C4-2B (cell line): ENCODE data around the gene GAS7.

Experiments used
- H3K27ac ChIP-seq: fragments of 450-650 bp; 2 replicates; pipeline ENCODE4 v1.5.1; 2017
- CTCF ChIP-seq: fragments of 450-650 bp; conservative IDR thresholded peaks from 2 replicates; pipeline ENCODE4 v1.5.1; 2017; ENCODE audit warnings: mild to moderate bottlenecking
- ZFX ChIP-seq: fragments of 450-650 bp; IDR thresholded peaks from 2 replicates; pipeline ENCODE4 v1.6.1; 2017

Gene GAS7

GRCh38 chr17:9897372-9897968 is 300.9 kb downstream of the GAS7 start:
- no peak for TF ChIP-seq ZFX
- no peak for TF ChIP-seq CTCF
- no peak overlapping the region for H3K27ac ChIP-seq

- no peak overlapping the region for H3K27ac ChIP-seq
- TF ChIP-seq CTCF: no peak
- no peak for TF ChIP-seq ZFX
Observed at GRCh38 chr17:9895923-9896322, 302.5 kb downstream of the GAS7 start.

- H3K27ac ChIP-seq: no peak overlapping the region
- TF ChIP-seq ZFX (no peak), CTCF (no peak)
Observed at GRCh38 chr17:9894231-9894630, 304.2 kb downstream of the GAS7 start.

- TF ChIP-seq ZFX (no peak), CTCF (no peak)
- no peak overlapping the region for H3K27ac ChIP-seq
Observed at GRCh38 chr17:9893411-9894012, 304.9 kb downstream of the GAS7 start.

- no peak overlapping the region for H3K27ac ChIP-seq
- TF ChIP-seq CTCF: peak; percentile 75
- TF ChIP-seq ZFX: no peak
Observed at GRCh38 chr17:9890124-9890523, 308.3 kb downstream of the GAS7 start.

GRCh38 chr17:9887508-9887907 is 310.9 kb downstream of the GAS7 start:
- TF ChIP-seq CTCF (no peak), ZFX (no peak)
- H3K27ac ChIP-seq: no peak overlapping the region

GRCh38 chr17:9886141-9886930 is 312.1 kb downstream of the GAS7 start:
- TF ChIP-seq CTCF (no peak), ZFX (no peak)
- no peak overlapping the region for H3K27ac ChIP-seq
